Colonic mucosa (tissue), 4 donors: Measurements from ENCODE around the gene AFF3. TPM values are rescaled to one million over a fixed set of nuclear protein-coding genes. Genes with fewer than 3 reads are reported as not detected.

ENCODE experiments used
- DNase-seq: peaks from one replicate; pipeline ENCODE4 v3.0.0-alpha.2; 2020
- H3K27ac ChIP-seq: fragments of 200-600 bp; one replicate; pipeline ENCODE4 v1.8.0; 2021
- H3K27me3 ChIP-seq: fragments of 200-600 bp; one replicate; pipeline ENCODE4 v1.8.0; 2021
- H3K36me3 ChIP-seq: fragments of 200-600 bp; one replicate; pipeline ENCODE4 v1.8.0; 2021
- H3K4me1 ChIP-seq: fragments of 200-600 bp; one replicate; pipeline ENCODE4 v1.8.0; 2021; ENCODE audit warnings: mild to moderate bottlenecking
- H3K4me3 ChIP-seq: fragments of 200-600 bp; one replicate; pipeline ENCODE4 v1.8.0; 2021
- H3K9ac ChIP-seq, 2 donors: one replicate each; pipeline ENCODE4 v1.7.0; 2013; ENCODE audit warnings: control low read depth in 2 of 2, low read depth in 2 of 2, low read length in 2 of 2
- H3K9me3 ChIP-seq: fragments of 200-600 bp; one replicate; pipeline ENCODE4 v1.8.0; 2021
- CTCF ChIP-seq: fragments of 200-600 bp; IDR thresholded peaks from one replicate; pipeline ENCODE4 v1.8.0; 2022; ENCODE audit warnings: antibody characterized with exemption, mild to moderate bottlenecking
- intact Hi-C: fragments of 100-400 bp; cut with DNase I; formaldehyde crosslinking; loops from one replicate; pipeline ENCODE4 v1.14.1; 2022
- total RNA-seq, 2 donors: library from RNA; stranded (reverse); fragmentation: NEBNext Ultra II Directional in 1 of 2; extraction: Animal tissue kit (Norgen Biotek cat#: 25700) in 1 of 2; gene quantifications; one replicate each; pipeline ENCODE4 v1.2.1, GENCODE V29; 2021
- donor health status: healthy.
- donor health status: DM: no; HTN: no; CAD: no.
- donor health status: DM: no; HTN: no; CAD: no.

Gene AFF3
- total RNA-seq, 2 donors from 2014 or later = 0.86 to 2.6 TPM

- DNase-seq = no peak
- Histone ChIP-seq H3K4me1 (no peaks in the 10 kb centered on the region), H3K36me3 (no peaks in the 10 kb centered on the region), H3K9me3 (no peaks in the 10 kb centered on the region), H3K4me3 (no peak overlapping the region), H3K9ac (no peak overlapping the region), H3K27me3 (no peaks in the 10 kb centered on the region), H3K27ac (no peak overlapping the region)
- no peak for TF ChIP-seq CTCF
- intact Hi-C loops = no loop called here
These were observed 459.9 kb downstream of the AFF3 start for GRCh38 chr2:99682275-99683060.

DNA sequence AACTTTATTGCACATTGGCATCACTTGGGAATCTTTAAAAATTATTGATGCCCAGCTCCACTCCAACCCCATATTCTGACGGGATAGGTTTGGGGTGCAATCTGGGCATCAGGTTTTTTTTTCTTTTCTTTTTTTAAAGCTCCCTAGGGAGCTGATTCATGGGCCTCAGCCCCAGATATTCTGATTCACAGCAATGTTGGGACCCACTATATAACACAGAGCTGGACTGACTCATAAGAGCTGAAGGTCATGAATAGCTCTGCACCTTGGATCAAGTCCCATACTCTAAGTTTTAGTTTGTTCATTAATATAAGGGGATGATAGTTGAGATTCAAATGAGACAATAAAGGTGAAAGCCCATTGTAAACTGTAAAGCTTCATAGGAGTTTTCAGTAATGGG, 461.4 kb downstream of the AFF3 start:
- no peak overlapping the region for H3K27ac ChIP-seq
- no peaks in the 10 kb centered on the region for H3K4me1 ChIP-seq
- H3K36me3 ChIP-seq = no peaks in the 10 kb centered on the region
- no peak for DNase-seq
- H3K9ac ChIP-seq = no peak overlapping the region
- no peak overlapping the region for H3K4me3 ChIP-seq
- no peaks in the 10 kb centered on the region for H3K9me3 ChIP-seq
- intact Hi-C loops = no loop called here
- no peak for TF ChIP-seq CTCF
- H3K27me3 ChIP-seq = no peaks in the 10 kb centered on the region

DNA sequence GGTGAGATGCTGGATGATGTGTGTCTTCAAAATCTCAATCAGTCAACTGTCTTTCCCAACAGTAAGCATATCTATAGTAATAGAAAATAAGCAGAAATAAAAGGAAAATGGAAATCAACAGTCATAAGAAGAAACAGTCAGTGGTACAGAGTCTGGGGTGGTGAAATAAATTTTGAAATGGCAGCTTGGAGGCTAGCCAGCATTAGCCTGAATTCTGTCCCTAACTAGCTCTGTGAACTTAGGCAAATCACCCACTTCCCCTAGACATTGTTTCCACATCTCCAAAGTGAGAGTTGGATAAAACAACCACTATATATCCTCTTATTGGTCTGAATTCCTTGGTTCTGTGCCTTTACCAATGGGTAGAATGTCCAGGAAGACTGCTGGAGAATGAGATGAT, 462.9 kb downstream of the AFF3 start:
- no peak for TF ChIP-seq CTCF
- Histone ChIP-seq H3K36me3 (no peaks in the 10 kb centered on the region), H3K27me3 (no peaks in the 10 kb centered on the region), H3K27ac (no peak overlapping the region), H3K4me3 (no peak overlapping the region), H3K4me1 (no peaks in the 10 kb centered on the region), H3K9me3 (no peaks in the 10 kb centered on the region), H3K9ac (no peak overlapping the region)
- intact Hi-C loops = no loop called here
- DNase-seq = no peak

GRCh38 chr2:99678625-99679024, 463.8 kb downstream of the AFF3 start:
- intact Hi-C loops = no loop called here
- Histone ChIP-seq H3K27me3 (no peaks in the 10 kb centered on the region), H3K4me3 (no peak overlapping the region), H3K9me3 (no peaks in the 10 kb centered on the region), H3K27ac (no peak overlapping the region), H3K9ac (no peak overlapping the region), H3K4me1 (no peaks in the 10 kb centered on the region), H3K36me3 (no peaks in the 10 kb centered on the region)
- DNase-seq = no peak
- TF ChIP-seq CTCF = no peak

DNA sequence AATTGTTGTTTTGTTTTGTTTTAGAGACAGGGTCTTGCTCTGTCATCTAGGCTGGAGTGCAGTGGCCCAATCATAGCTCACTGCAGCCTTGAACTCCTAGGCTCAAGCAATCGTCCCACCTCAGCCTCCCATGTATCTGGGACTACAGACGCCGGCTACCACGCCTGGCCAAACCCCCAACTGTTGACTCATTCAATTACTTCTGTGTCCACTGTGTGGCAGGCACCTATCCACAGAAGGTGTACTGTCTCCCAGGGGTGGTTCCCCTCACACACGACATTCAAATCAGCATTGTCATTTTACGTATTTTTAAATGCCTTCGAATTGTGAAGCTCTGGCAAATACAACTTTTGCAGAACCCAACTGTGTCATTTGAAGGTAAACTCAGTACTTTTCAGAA, 464.6 kb downstream of the AFF3 start:
- DNase-seq = no peak
- no peak for TF ChIP-seq CTCF
- H3K4me1 ChIP-seq = no peaks in the 10 kb centered on the region
- H3K9me3 ChIP-seq = no peaks in the 10 kb centered on the region
- no peak overlapping the region for H3K4me3 ChIP-seq
- no peaks in the 10 kb centered on the region for H3K36me3 ChIP-seq
- no peak overlapping the region for H3K27ac ChIP-seq
- H3K27me3 ChIP-seq = no peaks in the 10 kb centered on the region
- intact Hi-C loops = no loop called here
- H3K9ac ChIP-seq = no peak overlapping the region
